RPMI7951 (cell line): ENCODE measurements around the gene HMGB1. TPM values are rescaled to one million over a fixed set of nuclear protein-coding genes. Genes with fewer than 3 reads are reported as not detected.
A peak's percentile ranks its signal among the peaks of the same experiment; 100 is the strongest.
"Not testable (repeated sequence)": the region's sequence is repeated elsewhere in the genome, so short reads cannot be mapped to it uniquely, and the experiment has no call there.

ENCODE experiments used
- DNase-seq: peaks from one replicate; pipeline ENCODE4 v3.0.0-alpha.2; 2012; ENCODE audit warnings: low read depth
- total RNA-seq: library from RNA; depleted of rRNA; stranded (reverse); fragments of >200 nt; shearing (Covaris generic); gene quantifications from 2 replicates; pipeline ENCODE4 v1.2.3, GENCODE V29; 2014

Gene HMGB1
- total RNA-seq, 1 experiment from 2014 or later: 737 TPM

GRCh38 chr13:30466358-30466714, 600 bp upstream of the HMGB1 start:
- DNase-seq: peak; percentile 36

GRCh38 chr13:30465343-30465592, 468 bp downstream of the HMGB1 start:
- no peak for DNase-seq

- DNase-seq: peak; percentile 71
Measured at GRCh38 chr13:30464496-30465342, 1.0 kb downstream of the HMGB1 start.

- DNase-seq: peak; percentile 56
Measured at GRCh38 chr13:30463787-30464495, 1.8 kb downstream of the HMGB1 start.

GRCh38 chr13:30461279-30462066, 4.3 kb downstream of the HMGB1 start:
- peak; percentile 13 for DNase-seq

GRCh38 chr13:30457306-30457891, 8.3 kb downstream of the HMGB1 start:
- DNase-seq: no peak

GRCh38 chr13:30456290-30456689, 9.4 kb downstream of the HMGB1 start:
- no peak for DNase-seq

GRCh38 chr13:30454991-30455390, 10.7 kb downstream of the HMGB1 start:
- DNase-seq: no peak

- DNase-seq: peak; percentile 17
Measured at GRCh38 chr13:30453727-30454126, 12.0 kb downstream of the HMGB1 start.

GRCh38 chr13:30451476-30451875, 14.3 kb downstream of the HMGB1 start:
- not testable (repeated sequence) for DNase-seq

GRCh38 chr13:30450066-30450465, 15.7 kb downstream of the HMGB1 start:
- DNase-seq: no peak

GRCh38 chr13:30448441-30448840, 17.3 kb downstream of the HMGB1 start:
- DNase-seq: no peak

GRCh38 chr13:30446126-30446500, 19.6 kb downstream of the HMGB1 start:
- no peak for DNase-seq

GRCh38 chr13:30443957-30444404, 21.8 kb downstream of the HMGB1 start:
- DNase-seq: no peak

- DNase-seq: not testable (repeated sequence)
Measured at GRCh38 chr13:30443491-30443890, 22.2 kb downstream of the HMGB1 start.

- no peak for DNase-seq
Measured at GRCh38 chr13:30442926-30443325, 22.8 kb downstream of the HMGB1 start.

- no peak for DNase-seq
Measured at GRCh38 chr13:30440910-30441703, 24.6 kb downstream of the HMGB1 start.

GRCh38 chr13:30438286-30438685, 27.4 kb downstream of the HMGB1 start:
- DNase-seq: no peak

GRCh38 chr13:30437177-30437576, 28.6 kb downstream of the HMGB1 start:
- DNase-seq: no peak

- DNase-seq: no peak
Measured at GRCh38 chr13:30435911-30436451, 29.8 kb downstream of the HMGB1 start.
